OCI-LY3 (cell line): Measurements from ENCODE around the gene TNFRSF6B.
"Not testable (repeated sequence)": the region's sequence is repeated elsewhere in the genome, so short reads cannot be mapped to it uniquely, and the experiment has no call there.

Experiments
- H2AFZ ChIP-seq: fragments of 200-600, 300-600 bp; shearing (Covaris generic); 2 replicates; pipeline ENCODE4 v1.6.0; 2014; ENCODE audit warnings: antibody characterized with exemption, low read depth, low read length
- H3K27ac ChIP-seq: fragments of 200-600, 300-600 bp; sonication (generic); 2 replicates; pipeline ENCODE4 v1.5.1; 2014; ENCODE audit warnings: mild to moderate bottlenecking, low read length, moderate library complexity, mixed read lengths
- H3K27me3 ChIP-seq: fragments of 200-600, 300-600 bp; sonication (generic); 2 replicates; pipeline ENCODE4 v1.6.1; 2014; ENCODE audit warnings: low read depth, low read length, mixed read lengths
- H3K36me3 ChIP-seq: fragments of 200-600, 300-600 bp; sonication (generic); replicated peaks from 2 replicates; pipeline ENCODE3; 2014; ENCODE audit warnings: low read depth, low read length, mixed read lengths
- H3K4me1 ChIP-seq: fragments of 300-600, 200-600 bp; sonication (generic); 2 replicates; pipeline ENCODE4 v1.6.1; 2014; ENCODE audit warnings: low read length, mixed read lengths
- H3K4me2 ChIP-seq: fragments of 200-600, 300-600 bp; sonication (generic); 2 replicates; pipeline ENCODE4 v1.6.1; 2014; ENCODE audit warnings: low read length, mixed read lengths
- H3K4me3 ChIP-seq: fragments of 300-600, 200-600 bp; sonication (generic); 2 replicates; pipeline ENCODE4 v1.5.1; 2014; ENCODE audit warnings: antibody characterized with exemption, mild to moderate bottlenecking, low read length, moderate library complexity
- H3K79me2 ChIP-seq: fragments of 300-600, 200-600 bp; shearing (Covaris generic); 2 replicates; pipeline ENCODE4 v1.6.1; 2014; ENCODE audit warnings: mild to moderate bottlenecking, low read length, mixed read lengths
- H3K9ac ChIP-seq: fragments of 300-600, 200-600 bp; shearing (Covaris generic); 2 replicates; pipeline ENCODE4 v1.6.0; 2014; ENCODE audit warnings: mild to moderate bottlenecking, low read length, moderate library complexity
- H3K9me3 ChIP-seq: fragments of 200-600, 300-600 bp; shearing (Covaris generic); 2 replicates; pipeline ENCODE4 v1.6.1; 2014; ENCODE audit warnings: low read length, mixed read lengths; ENCODE audit not compliant: insufficient read depth
- H4K20me1 ChIP-seq: fragments of 200-600, 300-600 bp; sonication (generic); 2 replicates; pipeline ENCODE4 v1.6.1; 2016; ENCODE audit warnings: low read length, mixed read lengths; ENCODE audit not compliant: insufficient read depth
- CTCF ChIP-seq: fragments of 200-600, 300-600 bp; sonication (generic); IDR thresholded peaks from 2 replicates; pipeline ENCODE4 v1.5.1; 2014; ENCODE audit warnings: antibody characterized with exemption, low read length, low read depth
- EZH2phosphoT487 ChIP-seq: fragments of 200-600 bp; shearing (Covaris generic); IDR thresholded peaks from 2 replicates; pipeline ENCODE4 v1.6.1; 2018; ENCODE audit warnings: antibody characterized with exemption, mixed run types, low read depth

Gene TNFRSF6B

GRCh38 chr20:63696628-63697356, at the start of gene TNFRSF6B:
TSS of gene TNFRSF6B (plus strand) at chr20:63696652. CDS start at chr20:63696768, 116 bp downstream.
- TF ChIP-seq EZH2phosphoT487, result no peak
- no peak for TF ChIP-seq CTCF
- H3K4me1 ChIP-seq, result peaks cover 26% of the 10 kb centered on the region
- no peak within 1 kb of the TSS for H3K9ac ChIP-seq
- no peaks in the 10 kb centered on the region for H3K79me2 ChIP-seq
- H2AFZ ChIP-seq, result no peak within 1 kb of the TSS
- no peaks in the 10 kb centered on the region for H3K36me3 ChIP-seq
- no peak within 1 kb of the TSS for H3K27ac ChIP-seq
- no peak within 1 kb of the TSS for H3K4me2 ChIP-seq
- no peaks in the 10 kb centered on the region for H4K20me1 ChIP-seq
- H3K9me3 ChIP-seq, result no peaks in the 10 kb centered on the region
- H3K4me3 ChIP-seq, result no peak within 1 kb of the TSS
- no peaks in the 10 kb centered on the region for H3K27me3 ChIP-seq

- Histone ChIP-seq H3K4me1 (no peaks in the 10 kb centered on the region), H3K27me3 (peaks cover 9% of the 10 kb centered on the region; the same call in 1 of the 2 replicates), H3K36me3 (no peaks in the 10 kb centered on the region), H4K20me1 (no peaks in the 10 kb centered on the region), H3K27ac (no peak overlapping the region), H3K79me2 (no peaks in the 10 kb centered on the region), H3K9ac (no peak overlapping the region), H3K4me2 (no peak overlapping the region), H3K4me3 (no peak overlapping the region), H2AFZ (no peak overlapping the region), H3K9me3 (no peaks in the 10 kb centered on the region)
- no peak for TF ChIP-seq EZH2phosphoT487
- TF ChIP-seq CTCF, result no peak
Measured at GRCh38 chr20:63648190-63648589, 48.3 kb upstream of the TNFRSF6B start.

DNA sequence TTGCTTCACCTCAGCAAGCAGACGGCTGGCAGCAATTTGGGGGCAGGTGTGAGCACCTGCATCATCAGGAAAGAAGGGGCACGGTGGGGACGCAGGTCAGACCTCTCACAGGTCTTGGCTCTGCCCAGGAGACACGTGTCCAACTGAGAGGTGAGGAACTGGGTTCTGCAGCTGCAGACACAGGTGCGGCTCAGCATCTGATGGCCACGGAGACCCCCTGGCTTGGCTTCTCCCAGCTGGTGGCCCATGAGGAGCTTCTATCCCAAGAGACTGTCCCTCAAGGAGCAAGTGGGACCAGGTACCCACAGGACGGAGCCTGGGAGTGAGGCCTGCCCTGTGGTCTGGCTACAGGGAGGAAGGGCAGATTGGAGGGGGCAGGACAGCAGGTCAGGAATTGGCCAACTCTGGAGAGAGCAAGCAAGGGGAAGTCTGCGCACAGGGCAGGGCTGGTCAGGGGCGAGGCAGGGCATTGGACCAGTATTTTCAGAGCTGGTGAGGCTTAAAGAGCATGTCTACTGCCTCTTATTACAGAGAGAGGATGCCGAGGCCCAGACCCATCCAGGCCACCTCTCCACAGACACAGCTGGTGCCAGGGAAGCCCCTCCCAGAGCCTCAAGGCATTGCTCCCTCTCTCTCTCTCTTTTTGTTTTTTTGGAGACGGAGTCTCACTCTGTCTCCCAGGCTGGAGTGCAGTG, 47.4 kb upstream of the TNFRSF6B start:
- H4K20me1 ChIP-seq, result no peaks in the 10 kb centered on the region
- no peak for TF ChIP-seq CTCF
- no peak overlapping the region for H3K4me3 ChIP-seq
- H3K27ac ChIP-seq, result no peak overlapping the region
- H3K36me3 ChIP-seq, result no peaks in the 10 kb centered on the region
- H3K4me1 ChIP-seq, result no peaks in the 10 kb centered on the region
- H3K4me2 ChIP-seq, result no peak overlapping the region
- H3K79me2 ChIP-seq, result no peaks in the 10 kb centered on the region
- no peak overlapping the region for H3K9ac ChIP-seq
- H3K27me3 ChIP-seq, result 0 out of 2 replicates have a peak, but pooled peaks cover 3% of the 10 kb centered on the region
- H3K9me3 ChIP-seq, result no peaks in the 10 kb centered on the region
- no peak overlapping the region for H2AFZ ChIP-seq

DNA sequence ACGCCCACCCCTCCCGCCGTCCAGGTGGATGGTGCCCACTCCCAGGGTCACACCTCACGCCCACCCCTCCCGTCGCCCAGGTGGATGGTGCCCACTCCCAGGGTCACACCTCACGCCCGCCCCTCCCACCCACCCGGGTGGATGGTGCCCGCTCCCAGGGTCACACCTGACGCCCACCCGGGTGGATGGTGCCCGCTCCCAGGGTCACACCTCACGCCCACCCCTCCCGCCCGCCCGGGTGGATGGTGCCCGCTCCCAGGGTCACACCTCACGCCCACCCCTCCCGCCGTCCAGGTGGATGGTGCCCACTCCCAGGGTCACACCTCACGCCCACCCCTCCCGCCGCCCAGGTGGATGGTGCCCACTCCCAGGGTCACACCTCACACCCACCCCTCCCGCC, 46.0 kb upstream of the TNFRSF6B start:
- not testable (repeated sequence) for H3K4me2 ChIP-seq, H3K9ac ChIP-seq, H4K20me1 ChIP-seq, H3K27me3 ChIP-seq, H2AFZ ChIP-seq, H3K9me3 ChIP-seq, H3K27ac ChIP-seq, H3K4me1 ChIP-seq, H3K79me2 ChIP-seq, H3K4me3 ChIP-seq, H3K36me3 ChIP-seq
